H9 (cell line): ENCODE data around the gene TMEM86B. TPM values are rescaled to one million over a fixed set of nuclear protein-coding genes. Genes with fewer than 3 reads are reported as not detected.

Source experiments
- DNase-seq: peaks from one replicate; pipeline ENCODE4 v3.0.0-alpha.2; 2017
- H2AFZ ChIP-seq: one replicate; pipeline ENCODE4 v1.6.1; 2013; ENCODE audit warnings: mild to moderate bottlenecking, low read length, control low read depth, moderate library complexity
- H2AK5ac ChIP-seq: 2 replicates; pipeline ENCODE4 v1.6.1; 2013; ENCODE audit warnings: low read length, control low read depth, mixed read lengths; ENCODE audit not compliant: insufficient read length
- H2BK120ac ChIP-seq: one replicate; pipeline ENCODE4 v1.6.1; 2013; ENCODE audit warnings: low read depth, mild to moderate bottlenecking, low read length, control low read depth, inconsistent platforms; ENCODE audit not compliant: poor library complexity, severe bottlenecking
- H2BK12ac ChIP-seq: 2 replicates; pipeline ENCODE4 v1.6.1; 2013; ENCODE audit warnings: low read length, control low read depth, mixed read lengths, low read depth; ENCODE audit not compliant: insufficient read length
- H2BK15ac ChIP-seq: 2 replicates; pipeline ENCODE4 v1.6.1; 2013; ENCODE audit warnings: low read depth, low read length, control low read depth
- H2BK20ac ChIP-seq: one replicate; pipeline ENCODE4 v1.6.1; 2013; ENCODE audit warnings: low read depth, mild to moderate bottlenecking, low read length, control low read depth, inconsistent platforms; ENCODE audit not compliant: poor library complexity, severe bottlenecking
- H2BK5ac ChIP-seq: 2 replicates; pipeline ENCODE4 v1.6.1; 2013; ENCODE audit warnings: low read length, control low read depth, mixed read lengths; ENCODE audit not compliant: insufficient read length
- H3K14ac ChIP-seq: 2 replicates; pipeline ENCODE4 v1.6.1; 2013; ENCODE audit warnings: low read length, control low read depth; ENCODE audit not compliant: insufficient read depth
- H3K18ac ChIP-seq: 2 replicates; pipeline ENCODE4 v1.6.1; 2013; ENCODE audit warnings: low read depth, mild to moderate bottlenecking, mixed read lengths, low read length, control low read depth; ENCODE audit not compliant: insufficient read length
- H3K23ac ChIP-seq: 2 replicates; pipeline ENCODE4 v1.6.1; 2013; ENCODE audit warnings: low read length, control low read depth, mixed read lengths, low read depth; ENCODE audit not compliant: insufficient read length
- H3K23me2 ChIP-seq: 2 replicates; pipeline ENCODE4 v1.6.1; 2013; ENCODE audit warnings: low read depth, mild to moderate bottlenecking, mixed read lengths, low read length, control low read depth; ENCODE audit not compliant: insufficient read length, poor library complexity, severe bottlenecking
- H3K27ac ChIP-seq: 2 replicates; pipeline ENCODE4 v1.5.1; 2013; ENCODE audit warnings: low read length, control low read depth, mixed read lengths, low read depth; ENCODE audit not compliant: insufficient read length
- H3K27me3 ChIP-seq: 2 replicates; pipeline ENCODE4 v1.6.1; 2013; ENCODE audit warnings: low read length, control low read depth, inconsistent platforms; ENCODE audit not compliant: insufficient read depth
- H3K4ac ChIP-seq: 2 replicates; pipeline ENCODE4 v1.6.1; 2013; ENCODE audit warnings: low read depth, mild to moderate bottlenecking, control low read depth, inconsistent platforms, low read length, moderate library complexity
- H3K4me1 ChIP-seq: 2 replicates; pipeline ENCODE4 v1.6.1; 2013; ENCODE audit warnings: low read length, control low read depth, inconsistent platforms; ENCODE audit not compliant: insufficient read depth
- H3K4me2 ChIP-seq: 2 replicates; pipeline ENCODE4 v1.6.1; 2013; ENCODE audit warnings: low read length, control low read depth, mixed read lengths; ENCODE audit not compliant: insufficient read length, insufficient read depth
- H3K56ac ChIP-seq: 2 replicates; pipeline ENCODE4 v1.6.1; 2013; ENCODE audit warnings: low read depth, mild to moderate bottlenecking, mixed read lengths, low read length, control low read depth; ENCODE audit not compliant: insufficient read length
- H3K79me1 ChIP-seq: 2 replicates; pipeline ENCODE4 v1.6.1; 2013; ENCODE audit warnings: low read depth, mild to moderate bottlenecking, moderate library complexity, low read length, control low read depth, inconsistent platforms; ENCODE audit not compliant: insufficient read depth, poor library complexity, severe bottlenecking
- H3K79me2 ChIP-seq: 2 replicates; pipeline ENCODE4 v1.6.1; 2013; ENCODE audit warnings: low read length, control low read depth, inconsistent platforms; ENCODE audit not compliant: insufficient read depth
- H3K9ac ChIP-seq: 2 replicates; pipeline ENCODE4 v1.6.1; 2013; ENCODE audit warnings: low read length, control low read depth, mixed read lengths; ENCODE audit not compliant: insufficient read length; ENCODE audit errors: extremely low read depth
- H3K9me3 ChIP-seq: one replicate; pipeline ENCODE4 v1.6.1; 2013; ENCODE audit warnings: low read depth, low read length, inconsistent platforms; ENCODE audit not compliant: control insufficient read depth
- H3T11ph ChIP-seq: one replicate; pipeline ENCODE4 v1.6.1; 2013; ENCODE audit warnings: mild to moderate bottlenecking, low read length, control low read depth, inconsistent platforms
- H4K20me1 ChIP-seq: one replicate; pipeline ENCODE4 v1.6.1; 2013; ENCODE audit not compliant: control insufficient read depth, insufficient read length, insufficient read depth
- H4K5ac ChIP-seq: 2 replicates; pipeline ENCODE4 v1.6.1; 2013; ENCODE audit warnings: low read depth, mild to moderate bottlenecking, mixed read lengths, low read length, control low read depth; ENCODE audit not compliant: insufficient read length
- H4K8ac ChIP-seq: replicated peaks from 2 replicates; pipeline ENCODE4 v1.6.1; 2013; ENCODE audit warnings: low read length, control low read depth, mixed read lengths, low read depth; ENCODE audit not compliant: insufficient read length
- H4K91ac ChIP-seq: 2 replicates; pipeline ENCODE4 v1.6.1; 2013; ENCODE audit warnings: low read depth, mild to moderate bottlenecking, moderate library complexity, mixed read lengths, low read length, control low read depth; ENCODE audit not compliant: insufficient read length
- H3K27ac Mint-ChIP-seq, 3 experiments: 2 replicates in 2 of 3; 3 replicates in 1 of 3; pipeline ENCODE4 v1.8.0; 2020 to 2021; ENCODE audit warnings: mixed read lengths in 3 of 3, mild to moderate bottlenecking in 1 of 3, moderate library complexity in 1 of 3
- H3K27me3 Mint-ChIP-seq: 2 replicates; pipeline ENCODE4 v1.8.0; 2021; ENCODE audit warnings: low read depth, mild to moderate bottlenecking, moderate library complexity, mixed read lengths
- H3K36me3 Mint-ChIP-seq, 3 experiments: 2 replicates in 2 of 3; 3 replicates in 1 of 3; pipeline ENCODE4 v1.8.0; 2020 to 2021; ENCODE audit warnings: low read depth in 3 of 3, mixed read lengths in 3 of 3; ENCODE audit not compliant: insufficient read depth in 1 of 3
- H3K4me1 Mint-ChIP-seq, 2 experiments: 2 replicates each; pipeline ENCODE4 v1.8.0; 2020; ENCODE audit warnings: mixed read lengths in 2 of 2
- H3K4me3 Mint-ChIP-seq, 2 experiments: 2 replicates in 1 of 2; 3 replicates in 1 of 2; pipeline ENCODE4 v1.8.0; 2020 to 2021; ENCODE audit warnings: mild to moderate bottlenecking in 2 of 2, mixed read lengths in 2 of 2, moderate library complexity in 1 of 2
- H3K9me3 Mint-ChIP-seq, 2 experiments: 2 replicates in 1 of 2; 3 replicates in 1 of 2; pipeline ENCODE4 v1.8.0; 2020; ENCODE audit warnings: mild to moderate bottlenecking in 2 of 2, mixed read lengths in 2 of 2, moderate library complexity in 1 of 2
- CTCF ChIP-seq: fragments of 200-600 bp; sonication (generic); conservative IDR thresholded peaks from 3 replicates; pipeline ENCODE4 v1.8.0; 2021; ENCODE audit warnings: antibody characterized with exemption, mild to moderate bottlenecking
- WGBS: extraction: QIAGEN DNeasy Blood & Tissue Kit; methylation state at CpG from one replicate; pipeline ENCODE4 v1.1.7; 2013; ENCODE audit warnings: missing lambda C conversion rate, low lambda C conversion rate, mixed read lengths; ENCODE audit not compliant: insufficient read length; ENCODE audit errors: extremely low coverage; 5-methylcytosine and 5-hydroxymethylcytosine counted together
- total RNA-seq: library from RNA; stranded (reverse); gene quantifications from 2 replicates; pipeline ENCODE4 v1.2.1, GENCODE V29; 2021

Gene TMEM86B
- total RNA-seq, 1 experiment from 2014 or later: 4.5 TPM

- Histone ChIP-seq H2BK5ac (no peak overlapping the region), H2BK120ac (no peak overlapping the region), H3K9ac (no peak overlapping the region), H3K56ac (no peak overlapping the region), H2BK15ac (no peak overlapping the region), H3K27ac (no peak overlapping the region), H2AFZ (no peak overlapping the region), H3K27me3 (no peaks in the 10 kb centered on the region), H3K4ac (no peak overlapping the region), H3K4me1 (peaks cover 4% of the 10 kb centered on the region; the same call in 1 of the 2 replicates), H4K20me1 (no peaks in the 10 kb centered on the region), H4K91ac (no peak overlapping the region), H3K23ac (no peak overlapping the region), H3K79me2 (peaks cover 32% of the 10 kb centered on the region; the same call in 1 of the 2 replicates), H2AK5ac (no peak overlapping the region), H2BK12ac (no peak overlapping the region), H3K79me1 (peaks cover 2% of the 10 kb centered on the region), H3K23me2 (no peaks in the 10 kb centered on the region), H2BK20ac (no peak overlapping the region), H3K14ac (no peak overlapping the region; the same call in 1 of the 2 replicates), H3T11ph (no peak overlapping the region), H3K9me3 (no peaks in the 10 kb centered on the region), H3K18ac (no peak overlapping the region), H3K4me2 (no peak overlapping the region), H4K8ac (no peak overlapping the region), H4K5ac (no peak overlapping the region)
- Mint-ChIP-seq H3K36me3 (peaks cover 2 to 15% (median 10%) of the 10 kb centered on the region in 3 experiments; a peak in 6 of 7 replicates), H3K4me3 (peak overlapping the region in 1 of 2 experiments; percentile 4; a peak in 1 of 5 replicates), H3K27me3 (no peaks in the 10 kb centered on the region; the same call in 1 of the 2 replicates), H3K9me3 (no peaks in the 10 kb centered on the region), H3K27ac (peak overlapping the region; percentile 10 to 27 (median 27); a peak in 3 of 7 replicates), H3K4me1 (peaks cover 17 to 24% of the 10 kb centered on the region in 2 experiments)
- DNase-seq: no peak
- no peak for TF ChIP-seq CTCF
- WGBS: no CpG with 5 or more reads among the region's 18 CpGs
These were observed 21.9 kb upstream of the TMEM86B start for GRCh38 chr19:55250262-55251036.
